Measurements from ENCODE around the gene ARHGAP5.

The ARHGAP5 gene

GRCh38 chr14:32081901-32082300 lies 4.8 kb downstream of the ARHGAP5 start:
- TF ChIP-seq CTCF (conservative IDR thresholded peaks at IDR 0.05; ENCODE audit: low read depth, low read length): no peak
- H3K4me3 ChIP-seq (ENCODE audit: low read length): no peak overlapping the region
- no peak for DNase-seq (ENCODE audit: low read depth)

GRCh38 chr14:32083315-32083624 lies 6.2 kb downstream of the ARHGAP5 start:
- no peak for TF ChIP-seq CTCF (conservative IDR thresholded peaks at IDR 0.05; ENCODE audit: low read depth, low read length)

GRCh38 chr14:32083789-32084188 lies 6.7 kb downstream of the ARHGAP5 start:
- DNase-seq (ENCODE audit: low read depth): no peak
- no peak overlapping the region for H3K4me3 ChIP-seq (ENCODE audit: low read length)
- no peak for TF ChIP-seq CTCF (conservative IDR thresholded peaks at IDR 0.05; ENCODE audit: low read depth, low read length)

More at GRCh38 chr14:32083315-32083624, 6.2 kb downstream of the ARHGAP5 start:
- H3K4me3 ChIP-seq (ENCODE audit: low read length): no peak overlapping the region
- no peak for DNase-seq (ENCODE audit: low read depth)

- H3K4me3 ChIP-seq (ENCODE audit: low read length): no peak overlapping the region
- no peak for TF ChIP-seq CTCF (conservative IDR thresholded peaks at IDR 0.05; ENCODE audit: low read depth, low read length)
- no peak for DNase-seq (ENCODE audit: low read depth)
Observed at GRCh38 chr14:32085182-32085844, 8.2 kb downstream of the ARHGAP5 start.

- DNase-seq (ENCODE audit: low read depth): no peak
- H3K4me3 ChIP-seq (ENCODE audit: low read length): no peak overlapping the region
- no peak for TF ChIP-seq CTCF (conservative IDR thresholded peaks at IDR 0.05; ENCODE audit: low read depth, low read length)
Observed at GRCh38 chr14:32085845-32086383, 8.8 kb downstream of the ARHGAP5 start.

GRCh38 chr14:32087173-32087861 lies 10.2 kb downstream of the ARHGAP5 start:
- no peak for DNase-seq (ENCODE audit: low read depth)
- H3K4me3 ChIP-seq (ENCODE audit: low read length): no peak overlapping the region
- no peak for TF ChIP-seq CTCF (conservative IDR thresholded peaks at IDR 0.05; ENCODE audit: low read depth, low read length)

- DNase-seq (ENCODE audit: low read depth): no peak
- H3K4me3 ChIP-seq (ENCODE audit: low read length): no peak overlapping the region
- TF ChIP-seq CTCF (conservative IDR thresholded peaks at IDR 0.05; ENCODE audit: low read depth, low read length): no peak
Observed at GRCh38 chr14:32087907-32088306, 10.8 kb downstream of the ARHGAP5 start.
